ENCODE data around the gene RPUSD1.
"Not testable (repeated sequence)": the region's sequence is repeated elsewhere in the genome, so short reads cannot be mapped to it uniquely, and the experiment has no call there.

Gene RPUSD1

GRCh38 chr16:787978-788398 lies at the start of gene RPUSD1:
Gene RPUSD1 (minus strand): TSS chr16:788381. CDS start chr16:787737, 644 bp downstream.
- DNase-seq (ENCODE audit: low read depth in 3 of 3), result no peak

DNA sequence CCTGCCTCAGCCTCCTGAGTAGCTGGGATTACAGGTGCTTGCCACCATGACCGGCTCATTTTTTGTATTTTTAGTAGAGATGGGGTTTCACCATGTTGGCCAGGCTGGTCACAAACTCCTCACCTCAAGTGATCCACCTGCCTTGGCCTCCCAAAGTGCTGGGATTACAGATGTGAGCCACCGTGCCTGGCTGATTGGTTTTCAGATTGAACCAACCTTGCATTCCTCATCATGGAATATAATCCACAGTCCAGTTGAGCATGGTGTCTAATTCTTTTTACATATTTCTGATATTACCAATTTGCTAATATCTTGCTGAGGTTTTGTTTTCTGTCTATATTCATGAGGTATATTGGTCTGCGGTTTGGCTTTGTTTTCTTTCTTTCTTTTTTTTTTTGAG lies 48.6 kb upstream of the RPUSD1 start:
- not testable (repeated sequence) for DNase-seq (ENCODE audit: low read depth in 3 of 3)

GRCh38 chr16:836221-836620 lies 48.0 kb upstream of the RPUSD1 start:
- DNase-seq (ENCODE audit: low read depth in 3 of 3), result no peak

DNA sequence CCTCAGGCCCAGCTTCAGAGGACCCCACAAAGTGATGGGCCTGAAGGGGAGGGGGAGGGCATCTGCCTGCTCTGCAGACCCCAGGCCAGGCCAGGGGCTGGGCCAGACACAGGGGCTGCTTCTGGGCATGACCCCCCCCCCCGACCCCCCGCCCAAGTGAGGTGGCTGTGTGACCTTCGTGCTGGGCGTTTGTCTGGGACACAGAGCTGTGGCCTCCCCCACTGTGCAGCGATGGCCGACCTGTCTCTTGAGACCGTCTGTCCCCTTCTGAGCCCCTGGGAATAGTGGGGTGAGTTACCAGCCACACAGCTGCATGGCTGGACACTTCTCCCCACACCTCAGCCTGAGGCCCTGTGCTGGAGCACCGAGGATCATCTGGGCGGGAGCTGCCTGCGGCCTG lies 47.2 kb upstream of the RPUSD1 start:
- DNase-seq (ENCODE audit: low read depth in 3 of 3), result no peak

DNA sequence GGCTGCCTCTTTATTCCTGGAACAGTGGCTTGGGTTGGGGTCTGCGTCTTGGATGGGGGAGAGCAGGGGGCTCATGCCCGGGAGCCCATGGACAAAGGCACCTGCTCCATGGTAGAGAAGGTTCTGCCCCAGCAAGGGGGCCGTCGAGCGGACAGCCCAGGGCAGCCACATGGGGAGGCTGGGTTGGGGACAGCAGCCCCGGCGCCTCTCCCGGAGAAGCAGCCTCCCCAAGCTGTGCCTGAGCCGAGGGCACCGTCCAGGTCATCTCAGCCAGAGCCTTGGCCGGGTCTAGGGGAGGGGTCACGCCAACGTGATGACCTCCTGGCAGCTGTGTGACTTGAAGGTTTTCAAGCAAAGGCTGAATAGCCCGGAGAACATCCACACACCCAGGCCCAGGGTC lies 45.2 kb upstream of the RPUSD1 start:
- DNase-seq (ENCODE audit: low read depth in 3 of 3), result no peak

DNA sequence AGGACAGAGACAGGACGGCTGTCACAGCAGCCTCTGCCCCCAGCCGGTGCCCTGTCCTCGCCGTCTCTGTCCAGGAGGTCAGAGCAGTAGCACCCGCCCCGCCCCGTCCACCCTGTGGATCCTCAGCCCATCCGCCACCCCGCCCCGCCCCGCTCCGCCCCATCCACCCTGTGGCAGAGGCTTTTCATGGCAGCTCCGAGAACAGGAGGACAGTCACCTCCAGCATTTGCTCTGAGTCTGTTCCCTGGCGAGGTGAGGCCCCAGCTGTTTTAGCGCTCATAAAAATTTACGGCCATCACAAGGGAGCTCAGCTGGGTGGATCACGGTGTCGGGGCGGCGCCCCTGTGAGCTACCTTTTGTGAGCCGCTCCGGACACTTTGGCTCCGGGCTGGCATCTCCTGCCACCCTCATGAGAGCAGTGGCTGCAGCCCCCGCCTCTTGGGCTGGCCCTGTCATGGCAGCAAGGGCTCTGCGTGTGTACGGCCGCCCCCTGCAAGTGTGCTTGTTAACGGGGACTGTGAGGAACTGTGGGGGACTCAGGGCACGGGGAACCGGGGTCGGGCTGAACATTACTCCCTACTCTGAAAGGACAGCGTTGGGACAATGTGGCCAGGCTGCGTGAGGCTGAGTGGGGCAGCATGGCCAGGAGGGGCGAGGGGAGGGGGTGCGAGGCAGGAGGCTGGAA lies 44.6 kb upstream of the RPUSD1 start:
- no peak for DNase-seq (ENCODE audit: low read depth in 3 of 3)

DNA sequence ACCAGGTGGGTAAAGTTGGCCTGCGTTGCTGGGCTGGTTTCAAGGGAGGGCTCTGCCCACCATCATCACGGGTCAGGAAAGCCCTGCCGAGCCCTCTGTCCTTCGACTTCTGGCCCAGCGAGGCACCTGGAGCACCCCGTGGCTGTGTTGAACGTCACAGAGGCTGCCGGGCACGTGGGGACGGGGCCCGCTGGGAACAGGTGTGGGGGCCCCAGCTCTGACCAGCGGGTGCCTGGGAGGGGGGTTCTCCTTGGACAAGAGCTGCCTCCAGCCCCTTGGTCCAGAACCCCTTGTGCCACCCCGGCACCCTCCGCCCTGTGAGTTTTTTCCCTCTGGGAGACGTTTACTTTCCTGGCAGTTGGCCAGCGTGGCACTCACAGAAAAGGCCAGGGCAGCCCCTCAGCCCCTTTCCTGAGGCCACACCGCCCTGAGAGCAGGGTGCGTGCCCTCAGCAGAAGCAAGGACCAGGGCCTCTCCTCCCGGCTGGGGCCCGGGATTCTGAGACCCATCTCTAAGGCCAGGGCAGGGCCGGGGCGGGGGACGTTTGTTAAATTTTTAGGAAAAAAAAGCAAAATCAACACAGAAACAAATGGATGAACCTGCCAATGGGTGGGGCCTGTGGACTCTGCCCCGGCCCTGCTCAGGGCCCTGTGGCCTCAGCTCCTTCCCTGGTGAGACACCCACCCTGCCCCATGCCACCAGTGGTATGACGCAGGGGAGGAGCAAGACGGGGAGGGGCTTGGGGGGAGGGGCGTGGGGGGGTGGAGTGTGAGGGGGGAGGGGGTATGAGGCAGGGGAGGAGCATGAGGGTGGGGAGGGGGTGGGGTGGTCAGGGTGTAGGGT lies 43.6 kb upstream of the RPUSD1 start:
- DNase-seq (ENCODE audit: low read depth in 3 of 3), result no peak

DNA sequence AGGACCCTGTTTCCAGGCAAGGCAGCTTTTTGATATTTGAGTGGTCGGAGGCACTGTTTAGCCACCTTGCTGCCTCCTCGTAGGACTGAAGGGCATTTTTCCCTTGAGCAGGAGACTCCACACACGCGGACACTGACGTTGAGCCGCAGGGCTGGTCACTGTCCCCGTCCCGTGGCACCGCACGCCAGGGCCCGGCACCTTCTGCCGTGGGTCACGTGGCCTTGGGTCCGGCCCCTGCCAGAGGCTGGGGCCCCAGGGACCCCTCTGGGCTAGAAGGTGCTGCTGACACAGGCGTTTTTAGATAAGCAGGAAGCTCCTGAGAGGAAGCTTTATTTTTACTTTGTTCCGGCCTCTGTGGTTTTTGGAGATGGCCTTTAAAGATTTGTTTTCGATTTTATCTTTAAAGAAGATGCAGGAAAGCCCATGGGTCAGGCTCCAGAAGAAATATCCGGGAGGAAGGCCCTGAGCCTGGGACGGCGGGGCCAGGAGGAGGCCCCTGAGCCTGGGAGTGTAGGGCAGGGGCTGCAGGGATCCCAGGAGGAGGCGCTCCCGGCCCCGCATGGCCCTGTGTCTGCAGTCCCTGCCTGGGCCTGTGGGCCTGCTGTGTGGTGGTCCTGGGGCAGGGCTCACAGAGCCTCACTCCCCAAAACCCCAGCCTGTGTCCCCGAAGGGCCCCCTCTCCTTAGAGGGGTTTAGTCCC lies 42.8 kb upstream of the RPUSD1 start:
- DNase-seq (ENCODE audit: low read depth in 3 of 3), result no peak

GRCh38 chr16:830107-830870 lies 42.1 kb upstream of the RPUSD1 start:
- no peak for DNase-seq (ENCODE audit: low read depth in 3 of 3)

DNA sequence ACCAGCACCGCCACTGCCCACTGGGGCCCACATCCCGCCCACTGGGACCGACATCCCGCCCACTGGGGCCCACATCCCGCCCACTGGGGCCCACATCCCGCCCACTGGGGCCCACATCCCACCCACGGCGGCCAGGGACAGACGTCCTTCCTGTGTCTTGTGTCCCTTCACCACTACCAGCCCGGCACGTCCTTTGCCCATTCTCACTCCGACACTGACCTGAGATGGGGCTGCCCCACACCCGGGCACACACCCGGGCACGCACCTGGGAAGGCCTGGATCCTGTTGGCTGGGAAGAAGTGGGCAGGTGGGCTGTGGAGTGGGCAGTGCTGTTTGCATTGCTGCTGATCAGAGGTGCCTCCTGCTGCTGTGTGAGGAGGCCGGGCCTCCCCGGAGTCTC lies 40.7 kb upstream of the RPUSD1 start:
- no peak for DNase-seq (ENCODE audit: low read depth in 3 of 3)

DNA sequence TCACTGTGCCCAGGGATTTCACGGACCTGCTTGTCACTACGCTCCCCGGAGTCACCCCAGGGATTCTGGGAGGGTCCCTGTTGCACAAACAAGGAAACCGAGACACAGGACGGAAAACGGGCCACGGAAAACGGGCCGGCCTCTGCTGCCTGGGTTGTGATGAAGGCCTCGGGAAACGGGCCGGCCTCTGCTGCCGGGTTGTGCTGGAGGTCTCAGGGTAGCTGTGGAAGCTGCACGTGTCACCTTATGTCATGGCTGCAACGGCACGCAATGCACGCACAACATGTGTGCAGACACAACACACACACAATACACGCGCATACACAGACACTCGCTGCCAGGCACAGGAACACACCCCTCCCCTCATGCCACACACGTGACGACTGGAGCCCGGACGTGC lies 39.3 kb upstream of the RPUSD1 start:
- DNase-seq (ENCODE audit: low read depth in 3 of 3), result no peak

GRCh38 chr16:825341-826061 lies 37.3 kb upstream of the RPUSD1 start:
- DNase-seq (ENCODE audit: low read depth in 3 of 3), result no peak

DNA sequence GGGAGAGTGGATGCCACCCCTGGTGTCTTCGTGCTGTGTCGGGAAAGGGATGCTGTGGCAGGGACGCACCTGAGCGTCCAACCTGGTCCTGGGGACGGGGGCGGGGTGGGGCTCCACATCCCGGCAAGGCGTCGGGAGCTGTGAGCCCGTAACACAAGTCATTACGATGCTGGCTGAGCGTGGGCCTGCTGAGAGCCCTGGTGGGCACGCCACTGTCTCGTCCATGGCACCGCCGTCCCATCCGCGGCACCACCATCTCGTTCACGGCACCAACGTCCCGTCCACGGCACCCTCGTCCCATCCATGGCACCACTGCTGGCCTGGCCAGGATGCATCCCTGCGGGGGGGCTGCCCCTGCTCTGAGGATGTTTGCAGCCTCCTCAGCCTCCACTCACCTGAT lies 36.4 kb upstream of the RPUSD1 start:
- no peak for DNase-seq (ENCODE audit: low read depth in 3 of 3)

DNA sequence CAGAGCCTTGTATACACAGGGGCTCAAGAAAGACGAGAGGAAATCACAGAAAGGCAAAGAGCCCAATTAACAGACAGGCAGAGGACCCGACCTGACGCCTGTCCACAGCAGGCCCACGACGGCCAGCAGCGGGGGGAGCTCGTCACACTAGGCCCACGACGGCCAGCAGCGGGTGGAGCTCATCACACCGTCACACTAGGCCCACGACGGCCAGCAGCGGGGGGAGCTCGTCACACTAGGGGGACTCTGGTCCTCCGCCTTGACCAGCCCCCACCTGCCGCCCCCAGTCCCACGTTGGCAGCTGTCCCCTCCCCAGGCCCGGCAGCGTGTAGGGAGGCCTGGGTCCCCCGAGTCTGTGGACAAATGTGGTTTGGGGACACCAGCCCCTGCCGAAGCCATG lies 36.0 kb upstream of the RPUSD1 start:
- DNase-seq (ENCODE audit: low read depth in 3 of 3), result no peak

DNA sequence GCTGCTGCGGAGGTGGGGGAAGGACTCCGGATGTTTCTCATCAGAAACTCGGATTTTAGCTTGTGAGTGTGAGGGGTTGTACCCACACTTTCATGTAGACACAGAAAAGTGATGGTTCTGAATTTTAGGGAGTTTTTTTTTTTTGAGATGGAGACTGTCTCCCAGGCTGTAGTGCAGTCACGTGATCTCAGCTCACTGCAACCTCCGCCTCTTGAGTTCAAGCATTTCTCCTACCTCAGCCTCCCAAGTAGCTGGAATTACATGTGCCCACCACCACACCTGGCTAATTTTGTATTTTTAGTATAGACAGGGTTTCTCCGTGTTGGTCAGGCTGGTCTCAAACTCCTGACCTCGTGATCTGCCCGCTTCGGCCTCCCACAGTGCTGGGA lies 34.7 kb upstream of the RPUSD1 start:
- DNase-seq (ENCODE audit: low read depth in 3 of 3), result no peak

DNA sequence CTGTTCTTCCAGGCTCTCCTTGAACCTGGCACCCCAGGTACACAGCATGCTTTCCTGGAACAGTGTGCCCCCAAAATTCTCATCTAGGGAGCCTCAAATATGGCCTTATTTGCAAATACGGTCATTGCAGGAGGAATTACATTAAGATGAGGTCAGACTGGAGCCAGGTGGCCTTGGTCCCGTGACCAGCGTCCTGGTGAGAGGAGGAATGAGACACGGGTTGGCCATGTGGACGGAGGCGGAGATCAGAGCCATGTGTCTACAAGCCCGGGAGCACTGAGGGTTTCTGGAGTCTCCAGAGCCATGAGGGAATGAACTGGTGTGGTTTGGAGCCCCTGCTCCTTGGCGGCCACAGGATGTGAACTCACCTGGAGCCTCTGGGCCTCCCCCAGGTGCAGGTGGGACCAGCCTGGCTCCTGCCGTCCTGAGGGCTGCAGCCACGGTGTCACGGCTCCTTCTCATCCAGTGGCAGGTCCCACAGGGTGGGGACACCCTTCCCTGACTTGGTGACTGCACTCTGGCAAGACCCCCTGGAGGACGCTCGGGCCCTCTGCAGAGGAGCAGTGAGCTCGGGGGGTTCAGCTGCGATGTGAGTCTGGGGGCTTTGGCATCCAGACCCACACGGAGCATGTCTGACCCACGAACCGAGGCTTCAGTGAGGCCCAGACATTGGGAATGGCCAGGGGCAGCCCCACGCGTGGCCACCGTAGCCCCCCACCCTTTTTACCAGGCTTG lies 34.2 kb upstream of the RPUSD1 start:
- no peak for DNase-seq (ENCODE audit: low read depth in 3 of 3)

DNA sequence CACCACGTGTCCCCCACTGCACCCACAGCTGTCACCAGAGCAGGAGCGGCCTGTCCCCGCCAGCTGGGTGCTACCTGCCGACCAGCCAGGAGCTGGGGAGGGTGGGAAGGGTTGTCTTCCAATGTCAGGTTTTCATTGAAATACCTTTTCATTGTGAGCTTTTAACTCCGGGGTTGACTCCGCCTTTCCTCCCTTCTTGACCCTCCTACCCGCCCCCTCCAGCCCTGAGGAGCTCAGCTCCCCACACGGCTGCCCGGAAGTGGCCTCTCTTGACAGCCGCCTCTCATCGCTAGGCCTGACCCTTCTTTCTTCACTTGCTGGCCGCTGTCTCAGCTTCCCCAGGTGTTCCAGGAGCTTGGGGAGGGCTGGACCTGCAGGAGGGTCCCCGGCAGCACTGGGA lies 33.6 kb upstream of the RPUSD1 start:
- no peak for DNase-seq (ENCODE audit: low read depth in 3 of 3)

GRCh38 chr16:820748-821147 lies 32.6 kb upstream of the RPUSD1 start:
- DNase-seq (ENCODE audit: low read depth in 3 of 3), result no peak

DNA sequence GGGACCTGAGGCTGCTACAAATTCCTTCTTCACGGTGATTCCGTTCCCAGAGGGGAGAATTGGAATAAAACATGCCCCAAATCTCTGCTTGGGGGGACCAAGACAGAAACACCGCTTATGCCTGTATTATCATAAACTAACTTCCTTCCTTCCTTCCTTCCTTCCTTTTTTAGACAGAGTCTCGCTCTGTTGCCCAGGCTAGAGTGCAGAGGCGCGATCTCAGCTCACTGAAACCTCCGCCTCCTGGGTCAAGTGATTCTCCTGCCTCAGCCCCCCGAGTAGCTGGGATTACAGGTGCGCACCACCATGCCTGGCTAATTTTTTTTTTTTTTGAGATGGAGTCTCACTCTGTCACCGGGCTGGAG lies 31.8 kb upstream of the RPUSD1 start:
- DNase-seq (ENCODE audit: low read depth in 3 of 3), result not testable (repeated sequence)

DNA sequence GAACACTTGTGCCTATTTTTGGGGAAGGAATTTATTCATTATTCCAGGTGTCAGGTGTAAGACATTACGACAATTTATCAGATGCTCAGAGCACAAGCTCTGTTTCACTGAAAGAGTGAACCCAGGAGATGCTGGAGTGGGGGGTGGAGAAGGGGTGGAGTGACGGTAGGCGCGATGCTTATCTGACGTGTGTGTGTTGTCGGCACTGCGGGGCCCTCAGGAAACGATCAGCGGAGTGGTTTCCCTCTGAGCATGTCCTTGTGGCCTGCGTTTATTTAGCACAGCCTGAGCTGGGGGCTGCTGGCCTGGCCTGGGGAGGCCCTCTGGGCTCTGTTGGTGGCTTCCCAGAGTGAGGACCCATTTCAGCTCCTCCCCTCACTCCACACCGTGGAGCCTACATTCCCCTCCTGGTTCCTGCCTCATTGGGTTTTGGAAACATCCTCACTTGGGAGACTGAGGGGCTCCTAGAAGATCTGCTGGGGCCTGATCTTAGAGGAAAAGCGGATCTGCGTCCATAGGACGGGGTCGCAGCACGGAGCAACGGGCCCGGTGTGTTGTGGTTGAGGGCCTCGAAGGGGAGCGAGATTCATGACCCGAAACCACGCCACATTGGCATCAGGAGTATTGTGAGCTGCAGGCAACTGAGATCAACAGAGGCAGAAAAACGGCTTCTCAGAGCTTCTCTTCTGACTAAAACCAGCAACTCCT lies 31.3 kb upstream of the RPUSD1 start:
- no peak for DNase-seq (ENCODE audit: low read depth in 3 of 3)
